ENCODE data around the gene HMGCS1. TPM values are rescaled to one million over a fixed set of nuclear protein-coding genes. Genes with fewer than 3 reads are reported as not detected.

HMGCS1 gene
- total and polyA plus RNA-seq, 9 of the 15 experiments (the other 6 are each of a cell fraction or from before 2014, with no cell fraction given): 43.7 to 337 (median 111) TPM

GRCh38 chr5:43313035-43313853 lies at the start of gene HMGCS1 (continued):
- peak; percentile 78; the same call in 1 of the 2 replicates for TF ChIP-seq ZNF212 (CRISPR knock-in tag; IDR thresholded peaks at IDR 0.05)
- TF ChIP-seq, protein P1, sequence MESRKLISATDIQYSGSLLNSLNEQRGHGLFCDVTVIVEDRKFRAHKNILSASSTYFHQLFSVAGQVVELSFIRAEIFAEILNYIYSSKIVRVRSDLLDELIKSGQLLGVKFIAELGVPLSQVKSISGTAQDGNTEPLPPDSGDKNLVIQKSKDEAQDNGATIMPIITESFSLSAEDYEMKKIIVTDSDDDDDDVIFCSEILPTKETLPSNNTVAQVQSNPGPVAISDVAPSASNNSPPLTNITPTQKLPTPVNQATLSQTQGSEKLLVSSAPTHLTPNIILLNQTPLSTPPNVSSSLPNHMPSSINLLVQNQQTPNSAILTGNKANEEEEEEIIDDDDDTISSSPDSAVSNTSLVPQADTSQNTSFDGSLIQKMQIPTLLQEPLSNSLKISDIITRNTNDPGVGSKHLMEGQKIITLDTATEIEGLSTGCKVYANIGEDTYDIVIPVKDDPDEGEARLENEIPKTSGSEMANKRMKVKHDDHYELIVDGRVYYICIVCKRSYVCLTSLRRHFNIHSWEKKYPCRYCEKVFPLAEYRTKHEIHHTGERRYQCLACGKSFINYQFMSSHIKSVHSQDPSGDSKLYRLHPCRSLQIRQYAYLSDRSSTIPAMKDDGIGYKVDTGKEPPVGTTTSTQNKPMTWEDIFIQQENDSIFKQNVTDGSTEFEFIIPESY (CRISPR knock-in tag; IDR thresholded peaks at IDR 0.05): peak; percentile 51; the same call in 1 of the 2 replicates
- no peak for TF ChIP-seq ETV5 (CRISPR knock-in tag; IDR thresholded peaks at IDR 0.05; ENCODE audit: low read depth)
- TF ChIP-seq ZNF717 (CRISPR knock-in tag; IDR thresholded peaks at IDR 0.05): no peak
- TF ChIP-seq PHF21A (IDR thresholded peaks at IDR 0.05; ENCODE audit: borderline replicate concordance, low read depth): no peak
- TF ChIP-seq, protein P2, sequence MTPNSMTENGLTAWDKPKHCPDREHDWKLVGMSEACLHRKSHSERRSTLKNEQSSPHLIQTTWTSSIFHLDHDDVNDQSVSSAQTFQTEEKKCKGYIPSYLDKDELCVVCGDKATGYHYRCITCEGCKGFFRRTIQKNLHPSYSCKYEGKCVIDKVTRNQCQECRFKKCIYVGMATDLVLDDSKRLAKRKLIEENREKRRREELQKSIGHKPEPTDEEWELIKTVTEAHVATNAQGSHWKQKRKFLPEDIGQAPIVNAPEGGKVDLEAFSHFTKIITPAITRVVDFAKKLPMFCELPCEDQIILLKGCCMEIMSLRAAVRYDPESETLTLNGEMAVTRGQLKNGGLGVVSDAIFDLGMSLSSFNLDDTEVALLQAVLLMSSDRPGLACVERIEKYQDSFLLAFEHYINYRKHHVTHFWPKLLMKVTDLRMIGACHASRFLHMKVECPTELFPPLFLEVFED (CRISPR knock-in tag; conservative IDR thresholded peaks at IDR 0.05): no peak; the same call in 1 of the 2 replicates
- TF ChIP-seq HIVEP1 (CRISPR knock-in tag; IDR thresholded peaks at IDR 0.05): no peak
- TF ChIP-seq, protein P3, sequence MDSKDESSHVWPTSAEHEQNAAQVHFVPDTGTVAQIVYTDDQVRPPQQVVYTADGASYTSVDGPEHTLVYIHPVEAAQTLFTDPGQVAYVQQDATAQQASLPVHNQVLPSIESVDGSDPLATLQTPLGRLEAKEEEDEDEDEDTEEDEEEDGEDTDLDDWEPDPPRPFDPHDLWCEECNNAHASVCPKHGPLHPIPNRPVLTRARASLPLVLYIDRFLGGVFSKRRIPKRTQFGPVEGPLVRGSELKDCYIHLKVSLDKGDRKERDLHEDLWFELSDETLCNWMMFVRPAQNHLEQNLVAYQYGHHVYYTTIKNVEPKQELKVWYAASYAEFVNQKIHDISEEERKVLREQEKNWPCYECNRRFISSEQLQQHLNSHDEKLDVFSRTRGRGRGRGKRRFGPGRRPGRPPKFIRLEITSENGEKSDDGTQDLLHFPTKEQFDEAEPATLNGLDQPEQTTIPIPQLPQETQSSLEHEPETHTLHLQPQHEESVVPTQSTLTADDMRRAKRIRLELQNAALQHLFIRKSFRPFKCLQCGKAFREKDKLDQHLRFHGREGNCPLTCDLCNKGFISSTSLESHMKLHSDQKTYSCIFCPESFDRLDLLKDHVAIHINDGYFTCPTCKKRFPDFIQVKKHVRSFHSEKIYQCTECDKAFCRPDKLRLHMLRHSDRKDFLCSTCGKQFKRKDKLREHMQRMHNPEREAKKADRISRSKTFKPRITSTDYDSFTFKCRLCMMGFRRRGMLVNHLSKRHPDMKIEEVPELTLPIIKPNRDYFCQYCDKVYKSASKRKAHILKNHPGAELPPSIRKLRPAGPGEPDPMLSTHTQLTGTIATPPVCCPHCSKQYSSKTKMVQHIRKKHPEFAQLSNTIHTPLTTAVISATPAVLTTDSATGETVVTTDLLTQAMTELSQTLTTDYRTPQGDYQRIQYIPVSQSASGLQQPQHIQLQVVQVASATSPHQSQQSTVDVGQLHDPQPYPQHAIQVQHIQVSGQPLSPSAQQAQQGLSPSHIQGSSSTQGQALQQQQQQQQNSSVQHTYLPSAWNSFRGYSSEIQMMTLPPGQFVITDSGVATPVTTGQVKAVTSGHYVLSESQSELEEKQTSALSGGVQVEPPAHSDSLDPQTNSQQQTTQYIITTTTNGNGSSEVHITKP (IDR thresholded peaks at IDR 0.05; ENCODE audit: partially characterized antibody): peak; percentile 10
- TF ChIP-seq, protein P4, sequence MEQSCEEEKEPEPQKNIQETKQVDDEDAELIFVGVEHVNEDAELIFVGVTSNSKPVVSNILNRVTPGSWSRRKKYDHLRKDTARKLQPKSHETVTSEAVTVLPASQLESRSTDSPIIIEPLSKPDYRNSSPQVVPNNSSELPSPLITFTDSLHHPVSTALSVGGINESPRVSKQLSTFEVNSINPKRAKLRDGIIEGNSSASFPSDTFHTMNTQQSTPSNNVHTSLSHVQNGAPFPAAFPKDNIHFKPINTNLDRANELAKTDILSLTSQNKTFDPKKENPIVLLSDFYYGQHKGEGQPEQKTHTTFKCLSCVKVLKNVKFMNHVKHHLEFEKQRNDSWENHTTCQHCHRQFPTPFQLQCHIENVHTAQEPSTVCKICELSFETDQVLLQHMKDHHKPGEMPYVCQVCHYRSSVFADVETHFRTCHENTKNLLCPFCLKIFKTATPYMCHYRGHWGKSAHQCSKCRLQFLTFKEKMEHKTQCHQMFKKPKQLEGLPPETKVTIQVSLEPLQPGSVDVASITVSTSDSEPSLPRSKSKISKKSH (CRISPR knock-in tag; IDR thresholded peaks at IDR 0.05): no peak
- peak; percentile 46 for TF ChIP-seq MEIS2 (IDR thresholded peaks at IDR 0.05; ENCODE audit: partially characterized antibody)
- no peak for TF ChIP-seq GTF3C2 (IDR thresholded peaks at IDR 0.05; ENCODE audit: borderline replicate concordance, extremely low read depth, insufficient read length)
- no peak for TF ChIP-seq ZFP30 (CRISPR knock-in tag; IDR thresholded peaks at IDR 0.05; ENCODE audit: borderline replicate concordance)
- no peak for TF ChIP-seq XRCC3 (IDR thresholded peaks at IDR 0.05)
- peak; percentile 97 for TF ChIP-seq PHF8 (IDR thresholded peaks at IDR 0.05; ENCODE audit: borderline replicate concordance, low read length)
- no peak for TF ChIP-seq ZNF76 (CRISPR knock-in tag; IDR thresholded peaks at IDR 0.05; ENCODE audit: borderline replicate concordance)
